AG08395 (cell line): ENCODE data around the gene IRF2BP1.

Experiments used
- DNase-seq: peaks from one replicate; pipeline ENCODE4 v3.0.0; 2012; ENCODE audit warnings: mixed read lengths, low spot score

Gene IRF2BP1

GRCh38 chr19:45885556-45886426, at the start of gene IRF2BP1:
IRF2BP1 (minus strand) TSS chr19:45886141; CDS start chr19:45885774, 367 bp downstream.
- DNase-seq = peak; percentile 91

DNA sequence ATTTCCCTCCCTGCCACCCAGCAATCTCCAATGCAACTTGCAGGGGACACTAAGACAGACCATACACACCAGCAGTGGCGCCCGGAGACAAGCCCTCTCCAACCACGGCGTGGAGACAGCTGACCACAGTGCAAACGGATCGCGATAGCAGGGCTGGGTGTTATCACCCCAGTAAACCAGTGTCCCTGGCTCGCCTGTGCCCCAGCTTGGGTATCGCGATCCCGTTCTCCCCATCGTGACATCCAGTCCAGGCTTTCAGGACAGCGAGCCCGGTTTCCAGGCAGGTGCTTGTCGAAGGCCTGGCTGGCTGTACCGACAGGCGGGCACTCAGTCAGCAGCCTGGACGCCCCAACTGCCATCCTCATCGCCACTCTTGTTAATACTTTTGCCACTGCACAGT, 49.3 kb upstream of the IRF2BP1 start:
- DNase-seq = no peak

GRCh38 chr19:45934551-45935230, 48.8 kb upstream of the IRF2BP1 start:
- DNase-seq = no peak

DNA sequence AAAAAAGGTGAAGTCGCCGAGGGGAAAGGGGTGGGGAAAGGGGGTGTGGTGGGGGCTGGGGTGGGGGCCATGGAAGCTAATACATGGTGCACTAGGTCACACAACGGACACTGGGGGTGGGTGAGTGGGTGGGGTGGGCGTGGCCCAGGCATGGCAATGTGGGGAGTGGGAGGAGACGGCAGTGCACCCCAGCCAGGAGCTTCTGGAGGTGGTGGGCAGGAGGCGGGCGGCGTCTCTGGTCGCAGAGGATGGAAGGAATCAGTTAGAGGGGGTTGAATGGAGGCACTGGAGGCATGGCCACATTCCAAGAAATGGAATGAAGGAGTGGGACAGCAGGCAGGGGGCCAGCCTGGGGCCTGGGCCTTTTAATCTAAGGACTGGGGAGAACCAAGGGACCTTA, 47.8 kb upstream of the IRF2BP1 start:
- no peak for DNase-seq

DNA sequence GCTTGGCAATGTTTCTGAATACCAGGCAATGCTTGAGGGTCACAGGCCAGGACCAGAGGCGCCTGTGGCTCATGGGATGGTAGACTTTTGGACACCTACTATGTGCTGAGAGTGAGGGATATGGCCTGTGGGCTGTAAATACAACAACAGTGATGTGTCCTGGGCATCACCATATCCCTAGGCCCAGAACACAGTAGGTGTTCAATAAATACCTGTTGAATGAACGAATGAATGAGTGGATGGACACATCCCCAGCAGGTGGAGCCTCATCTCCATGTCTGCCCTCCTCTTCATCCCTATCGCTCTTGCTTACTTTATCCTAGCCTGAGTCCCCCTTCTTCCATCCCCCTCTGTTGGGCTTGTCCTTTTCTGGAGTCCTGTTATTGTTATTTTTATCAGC, 45.1 kb upstream of the IRF2BP1 start:
- no peak for DNase-seq

DNA sequence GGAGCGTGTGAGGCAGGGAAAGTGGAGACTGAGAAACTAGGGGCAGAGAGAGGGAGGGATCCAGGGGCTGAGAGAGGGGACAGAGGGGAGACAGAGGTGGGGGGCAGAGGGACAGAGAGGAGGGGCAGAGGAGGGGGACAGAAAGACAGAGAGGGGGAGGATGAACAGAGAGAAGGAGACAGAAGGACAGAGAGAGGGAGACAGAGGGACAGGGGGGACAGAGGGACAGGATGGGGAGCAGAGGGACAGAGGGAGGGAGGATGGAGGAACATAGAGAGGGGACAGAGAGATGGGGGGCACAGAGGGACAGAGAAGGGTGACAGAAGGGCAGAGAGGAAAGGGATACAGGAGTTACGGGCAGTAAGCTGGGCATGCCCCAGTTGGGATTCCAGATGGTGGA, 43.3 kb upstream of the IRF2BP1 start:
- no peak for DNase-seq

GRCh38 chr19:45927565-45928261, 41.8 kb upstream of the IRF2BP1 start:
- peak; percentile 100 for DNase-seq

- no peak for DNase-seq
These were observed 39.0 kb upstream of the IRF2BP1 start for GRCh38 chr19:45924891-45925447.

- DNase-seq = no peak
These were observed 36.3 kb upstream of the IRF2BP1 start for GRCh38 chr19:45922281-45922680.

- DNase-seq = no peak
These were observed 34.5 kb upstream of the IRF2BP1 start for GRCh38 chr19:45920458-45920857.

DNA sequence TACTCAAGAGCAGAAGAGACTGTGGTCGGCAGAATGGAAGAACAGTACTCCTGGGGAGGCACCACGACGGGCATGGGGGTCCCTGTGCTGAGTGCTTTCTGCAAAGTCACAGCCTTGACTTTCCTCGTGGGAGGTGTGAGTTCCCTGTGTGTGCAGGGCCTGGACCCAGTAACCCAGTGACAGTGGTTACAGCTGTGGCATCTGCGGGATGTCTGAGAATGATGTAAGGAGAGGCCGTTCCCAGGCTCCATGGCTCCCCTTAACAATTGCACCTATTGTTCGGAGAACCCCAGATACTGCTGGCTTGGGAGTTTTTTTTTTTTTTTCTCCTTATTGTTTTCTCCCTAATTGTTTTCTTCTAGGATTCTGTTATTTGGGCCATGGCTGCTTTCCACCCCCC, 33.7 kb upstream of the IRF2BP1 start:
- no peak for DNase-seq

GRCh38 chr19:45918721-45919120, 32.8 kb upstream of the IRF2BP1 start:
- DNase-seq = no peak

DNA sequence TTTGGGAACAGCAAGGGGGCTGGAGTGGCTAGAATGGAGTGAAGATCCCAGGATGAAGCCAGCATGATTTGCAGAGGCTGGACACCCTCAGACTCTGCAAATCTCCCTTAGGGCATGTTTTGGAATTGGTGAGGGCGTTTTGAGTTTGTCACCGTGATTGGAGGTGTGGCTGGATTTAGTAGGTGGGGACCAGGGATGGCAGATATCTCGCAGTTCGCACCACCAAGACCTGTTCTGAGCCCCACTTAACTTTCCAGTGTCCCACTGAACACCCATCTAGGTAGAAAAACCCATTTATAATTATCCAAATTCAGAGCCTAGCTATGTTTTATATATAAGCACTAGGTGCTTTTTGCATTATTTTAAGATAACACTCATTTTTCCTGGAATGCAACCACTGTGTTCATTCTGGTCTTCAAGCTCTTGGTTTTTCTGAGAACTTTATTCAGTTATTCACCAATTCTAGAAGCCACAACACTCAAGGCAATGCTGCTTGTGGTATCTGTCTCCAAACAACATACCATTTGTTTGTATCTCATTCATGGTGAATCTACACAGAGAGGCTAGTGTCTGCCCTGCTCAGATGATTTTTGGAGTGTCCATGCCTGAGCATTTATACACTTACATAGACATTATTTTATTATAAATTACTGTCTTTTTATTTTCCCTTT, 31.6 kb upstream of the IRF2BP1 start:
- no peak for DNase-seq

DNA sequence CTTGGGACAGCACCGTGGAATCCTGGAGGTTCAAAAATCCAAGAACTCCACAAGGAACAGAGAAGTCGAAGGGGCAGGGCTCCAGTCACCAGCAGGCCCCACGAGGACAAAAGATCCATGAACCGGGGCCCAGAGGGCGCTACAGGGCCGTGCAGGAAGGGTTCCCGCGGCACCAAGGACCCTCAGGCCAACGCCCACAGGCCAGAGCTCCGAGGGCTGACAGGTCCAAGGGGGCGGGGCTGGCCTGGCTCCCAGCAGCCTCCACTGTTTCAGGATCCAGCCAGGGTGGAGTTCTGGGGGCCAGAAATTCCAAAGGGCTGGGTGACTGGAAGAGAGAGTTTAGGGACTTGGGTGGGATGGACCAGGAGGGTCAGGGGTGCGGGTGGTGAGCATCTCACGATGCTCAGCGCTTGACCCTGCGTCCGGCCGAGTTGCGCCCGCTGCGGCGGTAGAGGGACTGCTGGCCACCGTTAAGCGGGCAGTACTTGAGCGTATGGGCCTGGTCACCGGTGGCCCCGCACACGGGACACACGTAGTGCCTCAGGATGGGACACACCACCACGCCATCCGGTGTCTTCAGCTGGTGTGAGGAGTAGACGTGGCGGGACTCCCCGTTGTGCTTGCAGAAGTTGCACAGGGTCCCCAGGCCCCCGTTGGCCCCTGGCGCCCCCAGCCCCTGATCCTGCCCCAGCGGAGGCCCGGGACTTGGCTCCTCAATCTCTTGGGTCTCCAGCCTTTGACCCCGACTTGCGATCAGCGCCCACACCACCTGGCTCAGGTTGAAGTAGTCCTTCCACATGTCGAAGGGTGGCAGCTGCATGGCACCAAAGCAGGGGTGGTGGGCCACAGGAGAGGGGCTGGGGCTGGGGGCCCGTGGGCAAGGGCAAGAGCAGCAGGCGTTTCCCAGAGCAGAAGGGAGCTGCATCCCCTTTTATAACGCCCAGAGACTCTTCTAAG, 28.2 kb upstream of the IRF2BP1 start, which contains the start of gene NANOS2:
Gene NANOS2 (minus strand): TSS at position 905 of the 957 bp plus-strand sequence. CDS start 85 bp downstream, at position 820.
- no peak for DNase-seq

DNA sequence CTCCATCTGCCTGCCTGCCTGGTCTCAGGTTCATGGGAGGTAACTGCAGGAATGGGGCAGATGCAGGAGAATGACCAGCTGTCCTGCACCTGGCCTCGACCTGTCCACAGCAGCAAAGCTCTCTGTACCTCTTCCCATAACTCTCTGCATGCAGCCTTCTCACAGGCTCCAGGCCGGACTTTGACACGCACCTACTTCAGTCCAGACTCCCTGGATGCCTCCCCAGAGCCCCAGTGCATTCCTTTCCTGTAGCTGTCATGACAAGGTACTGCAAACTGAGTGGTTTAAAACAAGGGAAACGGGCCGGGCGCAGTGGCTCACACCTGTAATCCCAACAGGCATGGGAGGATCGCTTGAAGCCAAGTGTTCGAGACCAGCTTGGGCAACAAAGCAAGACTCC, 25.4 kb upstream of the IRF2BP1 start:
- no peak for DNase-seq

- DNase-seq = peak; percentile 16
These were observed 23.0 kb upstream of the IRF2BP1 start for GRCh38 chr19:45908956-45909355.

GRCh38 chr19:45906221-45906620, 20.3 kb upstream of the IRF2BP1 start:
- DNase-seq = no peak

DNA sequence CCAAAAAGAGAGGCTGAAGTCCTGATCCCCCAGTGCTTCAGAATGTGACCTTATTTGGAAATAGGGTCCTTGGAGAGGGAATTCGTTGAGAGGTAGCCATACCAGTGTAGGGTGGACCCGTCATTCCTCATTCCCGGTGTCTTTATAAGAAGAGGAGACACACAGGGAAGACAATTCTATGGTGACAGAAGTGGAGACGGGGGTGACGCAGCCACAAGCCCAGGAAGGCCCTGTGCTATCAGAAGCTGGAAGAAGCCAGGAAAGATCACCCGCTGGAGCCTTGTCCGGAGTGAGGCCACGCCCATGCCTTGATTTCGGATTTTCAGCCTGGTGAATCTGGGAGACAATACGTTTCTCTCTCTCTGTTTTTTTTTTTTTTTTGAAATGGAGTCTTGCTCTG, 19.1 kb upstream of the IRF2BP1 start:
- no peak for DNase-seq

- DNase-seq = peak; percentile 100
These were observed 17.0 kb upstream of the IRF2BP1 start for GRCh38 chr19:45902651-45903625.
